HCT116 (cell line): ENCODE measurements around the gene OSBPL5. TPM values are rescaled to one million over a fixed set of nuclear protein-coding genes. Genes with fewer than 3 reads are reported as not detected.

Source experiments
- ATAC-seq: fragments of 200-7000 bp; cut with Tn5 transposase; 2 replicates; pipeline ENCODE4 v1.9.1; 2020; ENCODE audit warnings: mild to moderate bottlenecking, moderate library complexity
- BruUV-seq: library from RNA; stranded (reverse); fragments of 400-500 nt; replicated peaks from 2 replicates; lab custom pipeline; 2021; lab: Mats Ljungman, UMichigan
- CTCF ChIA-PET: fragments of 300-600 bp; sonication (Branson Sonifier 250); formaldehyde crosslinking; loops from one replicate; lab custom pipeline; 2021; ENCODE audit warnings: antibody characterized with exemption; lab: Charles Lee
- POLR2A ChIA-PET: fragments of 300-600, 350-600 bp; sonication (Branson Sonifier 250); formaldehyde crosslinking; loops from one replicate; lab custom pipeline; 2021; ENCODE audit warnings: antibody characterized with exemption; lab: Charles Lee
- RAD21 ChIA-PET, 2 experiments: fragments of 300-600 bp; sonication (Branson Sonifier 250); formaldehyde crosslinking; loops; one replicate each; lab custom pipeline; 2023; ENCODE audit warnings: low total read pairs in 2 of 2; ENCODE audit not compliant: uncharacterized antibody in 2 of 2, unreplicated experiment in 2 of 2, low non-redundant PET in 1 of 2; lab: Charles Lee
- DNase-seq: peaks from one replicate; pipeline ENCODE4 v3.0.0-alpha.2; 2010; ENCODE audit warnings: low read depth, low spot score
- H2AFZ ChIP-seq: fragments of 200-600 bp; shearing (Covaris generic), sonication (generic); 2 replicates; pipeline ENCODE4 v1.6.1; 2017; ENCODE audit warnings: low read depth, mixed run types, mixed read lengths, antibody characterized with exemption, low read length; ENCODE audit not compliant: poor library complexity, severe bottlenecking
- H3K27ac ChIP-seq: 2 replicates; pipeline ENCODE4 v1.5.1; 2012; ENCODE audit warnings: low read depth, low read length
- H3K27me3 ChIP-seq: fragments of 200-600 bp; sonication (generic); 2 replicates; pipeline ENCODE4 v1.6.1; 2016; ENCODE audit warnings: mixed run types, low read length, mixed read lengths; ENCODE audit not compliant: insufficient read depth
- H3K36me3 ChIP-seq, 2 experiments: fragments of 200-500 bp in 1 of 2; fragments of 200-600 bp in 1 of 2; sonication (Bioruptor generic) in 1 of 2; sonication (generic) in 1 of 2; 2 replicates each; pipeline versions ENCODE4 v1.5.1 to v1.6.1; 2014 to 2016; ENCODE audit warnings: low read length in 2 of 2, inconsistent platforms in 1 of 2, mixed read lengths in 1 of 2, mixed run types in 1 of 2; ENCODE audit not compliant: insufficient read depth in 2 of 2, control insufficient read depth in 1 of 2
- H3K4me1 ChIP-seq, 2 experiments: fragments of 200-600 bp in 1 of 2; sonication (generic) in 1 of 2; 2 replicates each; pipeline versions ENCODE4 v1.5.1 to v1.6.1; 2012 to 2017; ENCODE audit warnings: low read length in 2 of 2, inconsistent platforms in 1 of 2, mild to moderate bottlenecking in 1 of 2, mixed read lengths in 1 of 2, mixed run types in 1 of 2, moderate library complexity in 1 of 2; ENCODE audit not compliant: insufficient read depth in 2 of 2, control insufficient read depth in 1 of 2
- H3K4me2 ChIP-seq: fragments of 200-600 bp; sonication (generic); 2 replicates; pipeline ENCODE4 v1.6.1; 2017; ENCODE audit warnings: mixed run types, low read length, mixed read lengths
- H3K4me3 ChIP-seq, 2 experiments: fragments of 200-600 bp in 1 of 2; sonication (generic) in 1 of 2; replicated peaks in 1 of 2; 2 replicates each; pipeline ENCODE4 v1.5.1; 2011 to 2016; ENCODE audit warnings: low read length in 2 of 2, control low read depth in 1 of 2, low read depth in 1 of 2, mild to moderate bottlenecking in 1 of 2, mixed read lengths in 1 of 2, mixed run types in 1 of 2
- H3K79me2 ChIP-seq: fragments of 200-600 bp; sonication (generic); 2 replicates; pipeline ENCODE4 v1.6.1; 2017; ENCODE audit warnings: mild to moderate bottlenecking, mixed run types, low read length, moderate library complexity, mixed read lengths; ENCODE audit not compliant: insufficient read depth
- H3K9ac ChIP-seq: fragments of 200-600 bp; sonication (generic); 2 replicates; pipeline ENCODE4 v1.6.1; 2016; ENCODE audit warnings: low read length, mixed read lengths
- H3K9me2 ChIP-seq: fragments of 200-600 bp; sonication (generic), shearing (Covaris generic); 2 replicates; pipeline ENCODE4 v1.6.1; 2017; ENCODE audit warnings: mixed run types, mild to moderate bottlenecking, moderate library complexity; ENCODE audit not compliant: insufficient read depth
- H3K9me3 ChIP-seq, 2 experiments: fragments of 200-500 bp in 1 of 2; fragments of 200-600 bp in 1 of 2; sonication (Bioruptor generic) in 1 of 2; sonication (generic) in 1 of 2; 2 replicates each; pipeline ENCODE4 v1.6.1; 2014 to 2017; ENCODE audit warnings: low read length in 2 of 2, mixed read lengths in 2 of 2, inconsistent platforms in 1 of 2, low read depth in 1 of 2, mild to moderate bottlenecking in 1 of 2, mixed run types in 1 of 2, moderate library complexity in 1 of 2; ENCODE audit not compliant: control insufficient read depth in 1 of 2, insufficient read depth in 1 of 2
- H4K20me1 ChIP-seq: fragments of 200-600 bp; sonication (generic), shearing (Covaris generic); 2 replicates; pipeline ENCODE4 v1.6.1; 2017; ENCODE audit warnings: mixed run types, mild to moderate bottlenecking, moderate library complexity; ENCODE audit not compliant: insufficient read depth
- CBX3 ChIP-seq: IDR thresholded peaks from 2 replicates; pipeline ENCODE4 v1.6.1; 2012; ENCODE audit warnings: low read depth
- CEBPB ChIP-seq: IDR thresholded peaks from 2 replicates; pipeline ENCODE4 v1.6.1; 2012; ENCODE audit warnings: low read depth
- CTCF ChIP-seq, 3 experiments: fragments of 200-600 bp in 1 of 3; sonication (generic) in 1 of 3; IDR thresholded peaks in 2 of 3; conservative IDR thresholded peaks in 1 of 3; 2 replicates each; pipeline ENCODE4 v1.5.1; 2012 to 2017; ENCODE audit warnings: low read depth in 2 of 3, low read length in 2 of 3, antibody characterized with exemption in 1 of 3, borderline replicate concordance in 1 of 3, control low read depth in 1 of 3, mild to moderate bottlenecking in 1 of 3, mixed read lengths in 1 of 3, mixed run types in 1 of 3, moderate library complexity in 1 of 3; ENCODE audit not compliant: insufficient read depth in 1 of 3
- EGR1 ChIP-seq: IDR thresholded peaks from 2 replicates; pipeline ENCODE4 v1.6.1; 2012; ENCODE audit warnings: low read depth
- ELF1 ChIP-seq: IDR thresholded peaks from 2 replicates; pipeline ENCODE4 v1.6.1; 2012; ENCODE audit warnings: low read depth, borderline replicate concordance
- FOSL1 ChIP-seq: IDR thresholded peaks from 2 replicates; pipeline ENCODE4 v1.6.1; 2012; ENCODE audit warnings: low read depth
- JUND ChIP-seq: IDR thresholded peaks from 2 replicates; pipeline ENCODE4 v1.6.1; 2012
- MAX ChIP-seq: IDR thresholded peaks from 2 replicates; pipeline ENCODE4 v1.6.1; 2012
- POLR2A ChIP-seq: IDR thresholded peaks from 2 replicates; pipeline ENCODE4 v1.7.0; 2011; ENCODE audit warnings: borderline replicate concordance; ENCODE audit not compliant: insufficient read depth, insufficient read length; ENCODE audit errors: extremely low read depth
- POLR2AphosphoS5 ChIP-seq: IDR thresholded peaks from 2 replicates; pipeline ENCODE4 v1.6.1; 2011; ENCODE audit warnings: mild to moderate bottlenecking, low read depth, low read length, moderate library complexity
- RAD21 ChIP-seq: IDR thresholded peaks from 2 replicates; pipeline ENCODE4 v1.6.1; 2012; ENCODE audit warnings: low read depth, mild to moderate bottlenecking
- REST ChIP-seq: IDR thresholded peaks from 2 replicates; pipeline ENCODE4 v1.6.1; 2012; ENCODE audit warnings: low read depth
- SIN3A ChIP-seq: IDR thresholded peaks from 2 replicates; pipeline ENCODE4 v1.6.1; 2012; ENCODE audit warnings: low read depth
- SP1 ChIP-seq: IDR thresholded peaks from 2 replicates; pipeline ENCODE4 v1.6.1; 2012; ENCODE audit warnings: low read depth
- TCF7L2 ChIP-seq: IDR thresholded peaks from 2 replicates; pipeline ENCODE4 v1.7.0; 2011; ENCODE audit warnings: borderline replicate concordance, inconsistent platforms; ENCODE audit not compliant: insufficient read depth, insufficient read length; ENCODE audit errors: extremely low read depth
- YY1 ChIP-seq: IDR thresholded peaks from 2 replicates; pipeline ENCODE4 v1.6.1; 2011; ENCODE audit warnings: low read length, low read depth, moderate library complexity, mild to moderate bottlenecking; ENCODE audit not compliant: insufficient replicate concordance; ENCODE audit errors: extremely low read depth
- ZNF274 ChIP-seq: fragments of 200-500 bp; sonication (Bioruptor generic); IDR thresholded peaks from 2 replicates; pipeline ENCODE4 v1.6.1; 2014; ENCODE audit warnings: mild to moderate bottlenecking, low read depth, low read length, inconsistent platforms
- intact Hi-C: fragments of 100-400 bp; cut with micrococcal nuclease; formaldehyde crosslinking; loops from 2 replicates; pipeline ENCODE4 v1.10.0; 2022
- total RNA-seq: library from RNA; stranded (reverse); gene quantifications from one replicate; pipeline ENCODE4 v1.2.1, GENCODE V29; 2021; ENCODE audit not compliant: unreplicated experiment
- TF ChIP-seq, protein P1 (sequence below): IDR thresholded peaks from 2 replicates; pipeline ENCODE4 v1.6.1; 2012
- TF ChIP-seq, protein P2 (sequence below): IDR thresholded peaks from 2 replicates; pipeline ENCODE4 v1.6.1; 2011; ENCODE audit warnings: mild to moderate bottlenecking, low read length, moderate library complexity; ENCODE audit not compliant: insufficient replicate concordance; ENCODE audit errors: extremely low read depth

The OSBPL5 gene
- total RNA-seq, 1 experiment from 2014 or later: 44.2 TPM

- ATAC-seq: peak; percentile 39
- ChIA-PET CTCF (no interaction called here), POLR2A (no interaction called here), RAD21 (no interaction called here)
- Histone ChIP-seq H3K4me3 (peak overlapping the region; percentile 74 to 82), H4K20me1 (no peaks in the 10 kb centered on the region), H2AFZ (no peak overlapping the region), H3K27me3 (no peaks in the 10 kb centered on the region), H3K9me3 (no peaks in the 10 kb centered on the region), H3K4me2 (peak overlapping the region; percentile 95), H3K9ac (peak overlapping the region; percentile 76), H3K27ac (peak overlapping the region; percentile 52; the same call in 1 of the 2 replicates), H3K79me2 (peaks cover 44% of the 10 kb centered on the region; the same call in 1 of the 2 replicates), H3K9me2 (no peaks in the 10 kb centered on the region), H3K4me1 (peaks cover 15 to 42% of the 10 kb centered on the region in 2 experiments; a peak in 3 of 4 replicates), H3K36me3 (no peaks in the 10 kb centered on the region)
- intact Hi-C loops: no loop called here
- no TSS peak for BruUV-seq
- no peak for DNase-seq
- no peak for TF ChIP-seq ZNF274
- no peak for TF ChIP-seq SIN3A
- TF ChIP-seq CTCF (IDR thresholded peaks at IDR 0.05 in 2 of 3, conservative IDR thresholded peaks at IDR 0.05 in 1 of 3; ENCODE audit: borderline replicate concordance in 1 of 3, insufficient read depth in 1 of 3, low read depth in 2 of 3, low read length in 2 of 3): no peak
- TF ChIP-seq REST: no peak
- no peak for TF ChIP-seq POLR2A
- no peak for TF ChIP-seq CBX3
- no peak for TF ChIP-seq MAX
- no peak for TF ChIP-seq CEBPB
- no peak for TF ChIP-seq ELF1
- no peak for TF ChIP-seq JUND
- TF ChIP-seq SP1: no peak
- no peak for TF ChIP-seq RAD21
- TF ChIP-seq TCF7L2: no peak
- TF ChIP-seq, protein P1, sequence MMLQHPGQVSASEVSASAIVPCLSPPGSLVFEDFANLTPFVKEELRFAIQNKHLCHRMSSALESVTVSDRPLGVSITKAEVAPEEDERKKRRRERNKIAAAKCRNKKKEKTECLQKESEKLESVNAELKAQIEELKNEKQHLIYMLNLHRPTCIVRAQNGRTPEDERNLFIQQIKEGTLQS: no peak
- no peak for TF ChIP-seq POLR2AphosphoS5
- no peak for TF ChIP-seq FOSL1
- TF ChIP-seq YY1: no peak
- TF ChIP-seq, protein P2, sequence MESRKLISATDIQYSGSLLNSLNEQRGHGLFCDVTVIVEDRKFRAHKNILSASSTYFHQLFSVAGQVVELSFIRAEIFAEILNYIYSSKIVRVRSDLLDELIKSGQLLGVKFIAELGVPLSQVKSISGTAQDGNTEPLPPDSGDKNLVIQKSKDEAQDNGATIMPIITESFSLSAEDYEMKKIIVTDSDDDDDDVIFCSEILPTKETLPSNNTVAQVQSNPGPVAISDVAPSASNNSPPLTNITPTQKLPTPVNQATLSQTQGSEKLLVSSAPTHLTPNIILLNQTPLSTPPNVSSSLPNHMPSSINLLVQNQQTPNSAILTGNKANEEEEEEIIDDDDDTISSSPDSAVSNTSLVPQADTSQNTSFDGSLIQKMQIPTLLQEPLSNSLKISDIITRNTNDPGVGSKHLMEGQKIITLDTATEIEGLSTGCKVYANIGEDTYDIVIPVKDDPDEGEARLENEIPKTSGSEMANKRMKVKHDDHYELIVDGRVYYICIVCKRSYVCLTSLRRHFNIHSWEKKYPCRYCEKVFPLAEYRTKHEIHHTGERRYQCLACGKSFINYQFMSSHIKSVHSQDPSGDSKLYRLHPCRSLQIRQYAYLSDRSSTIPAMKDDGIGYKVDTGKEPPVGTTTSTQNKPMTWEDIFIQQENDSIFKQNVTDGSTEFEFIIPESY: no peak
- TF ChIP-seq EGR1: no peak
These were observed 458 bp downstream of the OSBPL5 start for GRCh38 chr11:3164552-3165151.
